ENCODE data around the gene UNC79. TPM values are rescaled to one million over a fixed set of nuclear protein-coding genes. Genes with fewer than 3 reads are reported as not detected.

Gene UNC79
- total RNA-seq, 1 donor from 2014 or later: 0.10 TPM

DNA sequence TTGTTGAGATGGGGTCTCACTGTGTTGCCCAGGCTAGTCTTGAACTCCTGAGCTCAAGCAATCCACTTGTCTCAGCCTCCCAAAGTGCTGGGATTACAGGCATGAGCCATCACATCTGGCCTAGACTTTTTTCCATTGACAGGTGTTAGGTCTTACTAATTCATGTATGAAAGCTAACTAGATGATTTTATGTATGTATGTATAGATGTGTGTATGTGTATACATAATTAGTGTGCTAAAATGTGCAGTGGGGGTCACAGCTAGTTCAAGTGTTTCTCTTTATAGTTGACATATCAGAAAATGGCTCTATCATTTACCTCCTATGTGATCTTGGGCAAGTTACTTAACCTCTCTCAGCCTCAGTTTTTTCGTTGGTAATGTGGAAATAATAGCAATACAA lies 23.5 kb downstream of the UNC79 start:
- TF ChIP-seq CTCF (IDR thresholded peaks at IDR 0.05): no peak
- Mint-ChIP-seq H3K4me1 (ENCODE audit: low read depth) (no peaks in the 10 kb centered on the region), H3K27ac (ENCODE audit: unreplicated experiment) (no peak overlapping the region), H3K36me3 (ENCODE audit: low read depth) (no peaks in the 10 kb centered on the region), H3K9me3 (ENCODE audit: low read depth) (no peaks in the 10 kb centered on the region), H3K4me3 (ENCODE audit: unreplicated experiment) (no peak overlapping the region), H3K27me3 (ENCODE audit: low read depth) (peaks cover 5% of the 10 kb centered on the region)
- no peak for DNase-seq (ENCODE audit: low spot score)

DNA sequence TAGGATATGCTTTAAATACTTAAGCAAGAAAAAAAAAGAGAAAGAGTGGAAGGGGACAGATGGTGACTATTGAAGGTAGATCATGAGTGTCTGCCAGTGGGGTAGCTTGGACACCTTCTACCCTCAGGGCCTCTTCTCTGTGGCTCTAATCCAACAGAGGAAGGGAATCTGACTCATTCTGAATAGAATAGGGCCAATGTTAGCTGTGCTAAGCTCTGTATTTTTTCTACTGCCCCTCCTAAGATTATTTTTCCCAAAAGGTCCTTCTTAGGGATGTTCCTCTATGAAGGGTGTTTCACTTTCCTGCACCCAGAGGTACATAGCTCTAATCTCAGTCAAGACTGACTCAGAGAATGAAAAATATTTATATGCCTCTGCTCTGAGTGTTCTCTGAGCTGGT lies 25.6 kb downstream of the UNC79 start:
- no peak overlapping the region for H3K27ac Mint-ChIP-seq (ENCODE audit: unreplicated experiment)
- H3K27me3 Mint-ChIP-seq (ENCODE audit: low read depth): peaks cover 5% of the 10 kb centered on the region
- no peaks in the 10 kb centered on the region for H3K9me3 Mint-ChIP-seq (ENCODE audit: low read depth)
- TF ChIP-seq CTCF (IDR thresholded peaks at IDR 0.05): no peak
- H3K36me3 Mint-ChIP-seq (ENCODE audit: low read depth): no peaks in the 10 kb centered on the region
- DNase-seq (ENCODE audit: low spot score): no peak
- no peaks in the 10 kb centered on the region for H3K4me1 Mint-ChIP-seq (ENCODE audit: low read depth)
- H3K4me3 Mint-ChIP-seq (ENCODE audit: unreplicated experiment): no peak overlapping the region

- no peak overlapping the region for H3K27ac Mint-ChIP-seq (ENCODE audit: unreplicated experiment)
- no peaks in the 10 kb centered on the region for H3K4me1 Mint-ChIP-seq (ENCODE audit: low read depth)
- no peak for TF ChIP-seq CTCF (IDR thresholded peaks at IDR 0.05)
These were observed 27.5 kb downstream of the UNC79 start for GRCh38 chr14:93458234-93458633.

GRCh38 chr14:93462479-93462878 lies 31.7 kb downstream of the UNC79 start:
- no peaks in the 10 kb centered on the region for H3K36me3 Mint-ChIP-seq (ENCODE audit: low read depth)
- no peaks in the 10 kb centered on the region for H3K4me1 Mint-ChIP-seq (ENCODE audit: low read depth)
- H3K4me3 Mint-ChIP-seq (ENCODE audit: unreplicated experiment): no peak overlapping the region
- no peak for DNase-seq (ENCODE audit: low spot score)
- peaks cover 3% of the 10 kb centered on the region for H3K27me3 Mint-ChIP-seq (ENCODE audit: low read depth)
- no peak overlapping the region for H3K27ac Mint-ChIP-seq (ENCODE audit: unreplicated experiment)
- TF ChIP-seq CTCF (IDR thresholded peaks at IDR 0.05): no peak
- no peaks in the 10 kb centered on the region for H3K9me3 Mint-ChIP-seq (ENCODE audit: low read depth)

More at GRCh38 chr14:93458234-93458633, 27.5 kb downstream of the UNC79 start:
- no peaks in the 10 kb centered on the region for H3K36me3 Mint-ChIP-seq (ENCODE audit: low read depth)
- H3K4me3 Mint-ChIP-seq (ENCODE audit: unreplicated experiment): no peak overlapping the region
- peaks cover 4% of the 10 kb centered on the region for H3K27me3 Mint-ChIP-seq (ENCODE audit: low read depth)
- DNase-seq (ENCODE audit: low spot score): no peak
- no peaks in the 10 kb centered on the region for H3K9me3 Mint-ChIP-seq (ENCODE audit: low read depth)

- H3K4me3 Mint-ChIP-seq (ENCODE audit: unreplicated experiment): no peak overlapping the region
- H3K4me1 Mint-ChIP-seq (ENCODE audit: low read depth): no peaks in the 10 kb centered on the region
- no peak for DNase-seq (ENCODE audit: low spot score)
- H3K36me3 Mint-ChIP-seq (ENCODE audit: low read depth): no peaks in the 10 kb centered on the region
- TF ChIP-seq CTCF (IDR thresholded peaks at IDR 0.05): no peak
- no peaks in the 10 kb centered on the region for H3K9me3 Mint-ChIP-seq (ENCODE audit: low read depth)
- H3K27ac Mint-ChIP-seq (ENCODE audit: unreplicated experiment): no peak overlapping the region
- H3K27me3 Mint-ChIP-seq (ENCODE audit: low read depth): peaks cover 2% of the 10 kb centered on the region
These were observed 33.5 kb downstream of the UNC79 start for GRCh38 chr14:93464271-93464670.

All from chondrocyte (in vitro differentiated cells).